Non-pigmented ciliary epithelial cell (primary cell): ENCODE data around the gene HOXB2.
"Not testable (repeated sequence)": the region's sequence is repeated elsewhere in the genome, so short reads cannot be mapped to it uniquely, and the experiment has no call there.

Experiments
- DNase-seq: peaks from one replicate; pipeline ENCODE4 v3.0.0-alpha.2; 2010; ENCODE audit warnings: low read depth

HOXB2 gene

GRCh38 chr17:48541036-48541576, 3.8 kb downstream of the HOXB2 start:
- DNase-seq = no peak

- DNase-seq = no peak
Measured at GRCh38 chr17:48540213-48540612, 4.7 kb downstream of the HOXB2 start.

GRCh38 chr17:48539177-48539576, 5.7 kb downstream of the HOXB2 start:
- DNase-seq = no peak

GRCh38 chr17:48537316-48537715, 7.6 kb downstream of the HOXB2 start:
- DNase-seq = no peak

- DNase-seq = not testable (repeated sequence)
Measured at GRCh38 chr17:48535793-48536559, 8.9 kb downstream of the HOXB2 start.

- no peak for DNase-seq
Measured at GRCh38 chr17:48532261-48532660, 12.6 kb downstream of the HOXB2 start.

- DNase-seq = no peak
Measured at GRCh38 chr17:48530887-48531272, 14.0 kb downstream of the HOXB2 start, which contains the start of gene HOXB1. TSS of gene HOXB1 (minus strand) at chr17:48531011. CDS start at chr17:48530904, 107 bp downstream.

GRCh38 chr17:48530208-48530886, 14.6 kb downstream of the HOXB2 start:
- no peak for DNase-seq

- no peak for DNase-seq
Measured at GRCh38 chr17:48529683-48530009, 15.3 kb downstream of the HOXB2 start.

GRCh38 chr17:48528936-48529682, 15.8 kb downstream of the HOXB2 start:
- DNase-seq = no peak

- no peak for DNase-seq
Measured at GRCh38 chr17:48528153-48528935, 16.6 kb downstream of the HOXB2 start.

GRCh38 chr17:48527547-48527932, 17.4 kb downstream of the HOXB2 start:
- no peak for DNase-seq

GRCh38 chr17:48526608-48527546, 18.0 kb downstream of the HOXB2 start:
- DNase-seq = no peak

GRCh38 chr17:48523010-48523409, 21.9 kb downstream of the HOXB2 start:
- DNase-seq = no peak

- DNase-seq = no peak
Measured at GRCh38 chr17:48522031-48522653, 22.8 kb downstream of the HOXB2 start.

- no peak for DNase-seq
Measured at GRCh38 chr17:48520631-48521079, 24.3 kb downstream of the HOXB2 start.

GRCh38 chr17:48519427-48519826, 25.5 kb downstream of the HOXB2 start:
- DNase-seq = no peak

GRCh38 chr17:48517478-48517877, 27.4 kb downstream of the HOXB2 start:
- DNase-seq = no peak

- no peak for DNase-seq
Measured at GRCh38 chr17:48515925-48516900, 28.7 kb downstream of the HOXB2 start.
